ENCODE results near the gene DUSP18. TPM values are rescaled to one million over a fixed set of nuclear protein-coding genes. Genes with fewer than 3 reads are reported as not detected.

Gene DUSP18
- total and polyA plus RNA-seq, 4 donors, result 9.9 to 21.1 (median 13.7) TPM

GRCh38 chr22:30646518-30647160 is 21.0 kb downstream of the DUSP18 start:
- Histone ChIP-seq H3K36me3 (ENCODE audit: control insufficient read depth, insufficient read depth, low read length) (peaks cover 30% of the 10 kb centered on the region), H3K27ac (ENCODE audit: low read depth, low read length) (no peak overlapping the region), H3K9me3 (ENCODE audit: control insufficient read depth, insufficient read depth, low read length) (no peaks in the 10 kb centered on the region), H3K4me3 (ENCODE audit: low read depth, low read length) (no peak overlapping the region), H3K27me3 (ENCODE audit: control insufficient read depth, insufficient read depth, low read length) (no peaks in the 10 kb centered on the region), H3K4me1 (ENCODE audit: control insufficient read depth, insufficient read depth, low read length) (peaks cover 17% of the 10 kb centered on the region)
- no peak for DNase-seq (ENCODE audit: low read depth in 4 of 6, low spot score in 6 of 6)
- 96% methylated on average over 24 of the region's 25 CpGs for WGBS (ENCODE audit: insufficient coverage)

GRCh38 chr22:30643055-30643875 is 24.4 kb downstream of the DUSP18 start:
- Histone ChIP-seq H3K4me3 (ENCODE audit: low read depth, low read length) (no peak overlapping the region), H3K27ac (ENCODE audit: low read depth, low read length) (no peak overlapping the region), H3K27me3 (ENCODE audit: control insufficient read depth, insufficient read depth, low read length) (no peaks in the 10 kb centered on the region), H3K4me1 (ENCODE audit: control insufficient read depth, insufficient read depth, low read length) (peaks cover 12% of the 10 kb centered on the region), H3K36me3 (ENCODE audit: control insufficient read depth, insufficient read depth, low read length) (peaks cover 34% of the 10 kb centered on the region), H3K9me3 (ENCODE audit: control insufficient read depth, insufficient read depth, low read length) (no peaks in the 10 kb centered on the region)
- DNase-seq (ENCODE audit: low read depth in 4 of 6, low spot score in 6 of 6), result no peak
- WGBS (ENCODE audit: insufficient coverage), result 76% methylated on average over 15 of the region's 16 CpGs

- H3K27ac ChIP-seq (ENCODE audit: low read depth, low read length), result no peak overlapping the region
- H3K27me3 ChIP-seq (ENCODE audit: control insufficient read depth, insufficient read depth, low read length), result no peaks in the 10 kb centered on the region
- WGBS (ENCODE audit: insufficient coverage), result 88% methylated on average over 3 of the region's 4 CpGs
- DNase-seq (ENCODE audit: low read depth in 4 of 6, low spot score in 6 of 6), result no peak
- peaks cover 31% of the 10 kb centered on the region for H3K4me1 ChIP-seq (ENCODE audit: control insufficient read depth, insufficient read depth, low read length)
- H3K9me3 ChIP-seq (ENCODE audit: control insufficient read depth, insufficient read depth, low read length), result no peaks in the 10 kb centered on the region
- H3K4me3 ChIP-seq (ENCODE audit: low read depth, low read length), result no peak overlapping the region
- peaks cover 19% of the 10 kb centered on the region for H3K36me3 ChIP-seq (ENCODE audit: control insufficient read depth, insufficient read depth, low read length)
These were observed 26.7 kb downstream of the DUSP18 start for GRCh38 chr22:30640839-30641430.

- H3K4me3 ChIP-seq (ENCODE audit: low read depth, low read length), result no peak overlapping the region
- no peaks in the 10 kb centered on the region for H3K27me3 ChIP-seq (ENCODE audit: control insufficient read depth, insufficient read depth, low read length)
- H3K36me3 ChIP-seq (ENCODE audit: control insufficient read depth, insufficient read depth, low read length), result peaks cover 19% of the 10 kb centered on the region
- peaks cover 32% of the 10 kb centered on the region for H3K4me1 ChIP-seq (ENCODE audit: control insufficient read depth, insufficient read depth, low read length)
- WGBS (ENCODE audit: insufficient coverage), result 100% methylated on average over 3 of the region's 4 CpGs
- DNase-seq (ENCODE audit: low read depth in 4 of 6, low spot score in 6 of 6), result no peak
- no peak overlapping the region for H3K27ac ChIP-seq (ENCODE audit: low read depth, low read length)
- H3K9me3 ChIP-seq (ENCODE audit: control insufficient read depth, insufficient read depth, low read length), result no peaks in the 10 kb centered on the region
These were observed 27.3 kb downstream of the DUSP18 start for GRCh38 chr22:30640361-30640760.

- Histone ChIP-seq H3K27ac (ENCODE audit: low read depth, low read length) (no peak overlapping the region), H3K4me1 (ENCODE audit: control insufficient read depth, insufficient read depth, low read length) (peaks cover 39% of the 10 kb centered on the region), H3K4me3 (ENCODE audit: low read depth, low read length) (no peak overlapping the region), H3K27me3 (ENCODE audit: control insufficient read depth, insufficient read depth, low read length) (no peaks in the 10 kb centered on the region), H3K36me3 (ENCODE audit: control insufficient read depth, insufficient read depth, low read length) (peaks cover 16% of the 10 kb centered on the region), H3K9me3 (ENCODE audit: control insufficient read depth, insufficient read depth, low read length) (no peaks in the 10 kb centered on the region)
- DNase-seq (ENCODE audit: low read depth in 4 of 6, low spot score in 6 of 6), result peak in 1 of 6 donors; percentile 6
- whole genome bisulfite sequencing (ENCODE audit: insufficient coverage), result 33% methylated on average over 1 of the region's 1 CpG
These were observed 30.0 kb downstream of the DUSP18 start for GRCh38 chr22:30637701-30638114.

- no peaks in the 10 kb centered on the region for H3K27me3 ChIP-seq (ENCODE audit: control insufficient read depth, insufficient read depth, low read length)
- peak overlapping the region; percentile 54 for H3K4me3 ChIP-seq (ENCODE audit: low read depth, low read length)
- H3K27ac ChIP-seq (ENCODE audit: low read depth, low read length), result peak overlapping the region; percentile 61
- peaks cover 39% of the 10 kb centered on the region for H3K4me1 ChIP-seq (ENCODE audit: control insufficient read depth, insufficient read depth, low read length)
- peaks cover 16% of the 10 kb centered on the region for H3K36me3 ChIP-seq (ENCODE audit: control insufficient read depth, insufficient read depth, low read length)
- DNase-seq (ENCODE audit: low read depth in 4 of 6, low spot score in 6 of 6), result peak in 1 of 6 donors; percentile 18
- H3K9me3 ChIP-seq (ENCODE audit: control insufficient read depth, insufficient read depth, low read length), result no peaks in the 10 kb centered on the region
- WGBS (ENCODE audit: insufficient coverage), result 49% methylated on average over 35 of the region's 45 CpGs
These were observed 31.2 kb downstream of the DUSP18 start for GRCh38 chr22:30636226-30637077.

- peak within 1 kb of the TSS; percentile 85 for H3K27ac ChIP-seq (ENCODE audit: low read depth, low read length)
- no peaks in the 10 kb centered on the region for H3K9me3 ChIP-seq (ENCODE audit: control insufficient read depth, insufficient read depth, low read length)
These were observed 32.1 kb downstream of the DUSP18 start, which contains the start of gene SLC35E4 for GRCh38 chr22:30635273-30636225. Gene SLC35E4, plus strand, starts transcription at chr22:30635781. Its CDS starts 670 bp downstream, at chr22:30636451.

GRCh38 chr22:30634471-30635233 is 33.0 kb downstream of the DUSP18 start:
- Histone ChIP-seq H3K4me1 (ENCODE audit: control insufficient read depth, insufficient read depth, low read length) (peaks cover 33% of the 10 kb centered on the region), H3K4me3 (ENCODE audit: low read depth, low read length) (peak overlapping the region; percentile 45), H3K9me3 (ENCODE audit: control insufficient read depth, insufficient read depth, low read length) (no peaks in the 10 kb centered on the region), H3K27ac (ENCODE audit: low read depth, low read length) (peak overlapping the region; percentile 85), H3K27me3 (ENCODE audit: control insufficient read depth, insufficient read depth, low read length) (no peaks in the 10 kb centered on the region), H3K36me3 (ENCODE audit: control insufficient read depth, insufficient read depth, low read length) (peaks cover 8% of the 10 kb centered on the region)
- 14% methylated on average over 29 of the region's 29 CpGs for WGBS (ENCODE audit: insufficient coverage)
- DNase-seq (ENCODE audit: low read depth in 4 of 6, low spot score in 6 of 6), result peak in 4 of 6 donors; percentile 65 to 94 (median 81)

More at GRCh38 chr22:30635273-30636225, 32.1 kb downstream of the DUSP18 start, which contains the start of gene SLC35E4:
- Histone ChIP-seq H3K27me3 (ENCODE audit: control insufficient read depth, insufficient read depth, low read length) (no peaks in the 10 kb centered on the region), H3K4me3 (ENCODE audit: low read depth, low read length) (peak within 1 kb of the TSS; percentile 54), H3K36me3 (ENCODE audit: control insufficient read depth, insufficient read depth, low read length) (peaks cover 9% of the 10 kb centered on the region), H3K4me1 (ENCODE audit: control insufficient read depth, insufficient read depth, low read length) (peaks cover 36% of the 10 kb centered on the region)
- WGBS (ENCODE audit: insufficient coverage), result under 1% methylated on average over 73 of the region's 75 CpGs
- DNase-seq (ENCODE audit: low read depth in 4 of 6, low spot score in 6 of 6), result peak; percentile 66 to 97 (median 85)

All from spinal cord (tissue), 10 donors.